ENCODE measurements around the gene AKAP1.

- TF ChIP-seq FOXP4 (CRISPR knock-in tag; IDR thresholded peaks at IDR 0.05; ENCODE audit: borderline replicate concordance) (no peak), EP300 (IDR thresholded peaks at IDR 0.05; ENCODE audit: low read length) (no peak), ZBTB7A (IDR thresholded peaks at IDR 0.05; ENCODE audit: borderline replicate concordance, control insufficient read depth, low read depth, low read length) (no peak), CTCF (IDR thresholded peaks at IDR 0.05 in 2 of 3, conservative IDR thresholded peaks at IDR 0.05 in 1 of 3; ENCODE audit: insufficient read depth in 2 of 3, low read depth in 1 of 3, low read length in 3 of 3) (no peak), JUNB (CRISPR knock-in tag; conservative IDR thresholded peaks at IDR 0.05) (no peak), ELK3 (CRISPR knock-in tag; IDR thresholded peaks at IDR 0.05) (no peak), ATF3 (IDR thresholded peaks at IDR 0.05) (no peak), ATF3 (CRISPR knock-in tag; conservative IDR thresholded peaks at IDR 0.05) (no peak)
Observed at GRCh38 chr17:57082441-57082840, 2.6 kb upstream of the AKAP1 start.

All from K562 (cell line).